ENCODE measurements around the gene DPM1. TPM values are rescaled to one million over a fixed set of nuclear protein-coding genes. Genes with fewer than 3 reads are reported as not detected.

Gene DPM1
- total and polyA plus RNA-seq, 8 donors, result 10.7 to 74.1 (median 50.3) TPM

- Histone ChIP-seq H3K27me3 (peaks cover 0 to 67% (median 4%) of the 10 kb centered on the region in 3 donors), H3K4me3 (no peak overlapping the region), H3K36me3 (no peaks in the 10 kb centered on the region), H3K9me3 (no peaks in the 10 kb centered on the region), H3K27ac (no peak overlapping the region), H3K4me1 (peaks cover 0 to 18% (median 14%) of the 10 kb centered on the region in 4 donors)
- WGBS, 5 donors, result 47 to 62% (median 50%) methylated on average over 2 of the region's 2 CpGs
- no peak for TF ChIP-seq POLR2A (IDR thresholded peaks at IDR 0.05)
- no peak for TF ChIP-seq POLR2AphosphoS5 (IDR thresholded peaks at IDR 0.05)
- TF ChIP-seq EP300 (IDR thresholded peaks at IDR 0.05), result no peak
- TF ChIP-seq CTCF (IDR thresholded peaks at IDR 0.05), result no peak
- intact Hi-C loops (cut with DNase I; ENCODE audit: low total_unique reads), result no loop called here
- DNase-seq, result no peak
Observed at GRCh38 chr20:50983321-50983720, 25.0 kb upstream of the DPM1 start.

GRCh38 chr20:50982363-50982762, 24.0 kb upstream of the DPM1 start:
- H3K27ac ChIP-seq, result no peak overlapping the region
- 8 to 25% (median 14%) methylated on average over 1 to 4 of the region's 4 CpGs for WGBS, 5 donors
- TF ChIP-seq POLR2AphosphoS5 (IDR thresholded peaks at IDR 0.05), result no peak
- TF ChIP-seq CTCF (IDR thresholded peaks at IDR 0.05), result no peak
- TF ChIP-seq EP300 (IDR thresholded peaks at IDR 0.05), result no peak
- TF ChIP-seq POLR2A (IDR thresholded peaks at IDR 0.05), result no peak
- H3K36me3 ChIP-seq, result no peaks in the 10 kb centered on the region
- DNase-seq, result peak; percentile 60 to 81
- H3K4me3 ChIP-seq, result no peak overlapping the region
- H3K9me3 ChIP-seq, result no peaks in the 10 kb centered on the region
- intact Hi-C loops (cut with DNase I; ENCODE audit: low total_unique reads), result no loop called here
- H3K27me3 ChIP-seq, result peaks cover 0 to 77% (median 4%) of the 10 kb centered on the region in 3 donors
- peaks cover 0 to 14% (median 13%) of the 10 kb centered on the region in 4 donors for H3K4me1 ChIP-seq

GRCh38 chr20:50981714-50982048, 23.3 kb upstream of the DPM1 start:
- H3K27ac ChIP-seq, result no peak overlapping the region
- 79 to 88% (median 83%) methylated on average over 3 of the region's 3 CpGs for WGBS, 5 donors
- H3K4me1 ChIP-seq, result peaks cover 0 to 14% (median 13%) of the 10 kb centered on the region in 4 donors
- no peaks in the 10 kb centered on the region for H3K9me3 ChIP-seq
- DNase-seq, result no peak
- peaks cover 0 to 82% (median 4%) of the 10 kb centered on the region in 3 donors for H3K27me3 ChIP-seq
- no peaks in the 10 kb centered on the region for H3K36me3 ChIP-seq
- TF ChIP-seq CTCF (IDR thresholded peaks at IDR 0.05), result no peak
- TF ChIP-seq POLR2AphosphoS5 (IDR thresholded peaks at IDR 0.05), result no peak
- TF ChIP-seq EP300 (IDR thresholded peaks at IDR 0.05), result no peak
- no peak for TF ChIP-seq POLR2A (IDR thresholded peaks at IDR 0.05)
- H3K4me3 ChIP-seq, result no peak overlapping the region
- intact Hi-C loops (cut with DNase I; ENCODE audit: low total_unique reads), result no loop called here

GRCh38 chr20:50980851-50981713, 22.8 kb upstream of the DPM1 start:
- H3K4me3 ChIP-seq, result no peak overlapping the region
- H3K9me3 ChIP-seq, result no peaks in the 10 kb centered on the region
- WGBS, 5 donors, result 45 to 58% (median 51%) methylated on average over 24 to 26 of the region's 26 CpGs
- peaks cover 0 to 82% (median 4%) of the 10 kb centered on the region in 3 donors for H3K27me3 ChIP-seq
- intact Hi-C loops (cut with DNase I; ENCODE audit: low total_unique reads), result no loop called here
- H3K36me3 ChIP-seq, result no peaks in the 10 kb centered on the region
- H3K4me1 ChIP-seq, result peaks cover 0 to 14% (median 13%) of the 10 kb centered on the region in 4 donors
- TF ChIP-seq POLR2AphosphoS5 (IDR thresholded peaks at IDR 0.05) (no peak), CTCF (IDR thresholded peaks at IDR 0.05) (peak in 5 of 7 experiments; percentile 22 to 80 (median 69))
- peak; percentile 51 to 82 for DNase-seq
- no peak overlapping the region for H3K27ac ChIP-seq
